GM18526 (cell line): Measurements from ENCODE around the gene MRAP2.

ENCODE experiments used
- POLR2A ChIP-seq: IDR thresholded peaks from 3 replicates; pipeline ENCODE4 v1.6.1; 2011; ENCODE audit not compliant: insufficient read length; ENCODE audit errors: extremely low read depth

Gene MRAP2

DNA sequence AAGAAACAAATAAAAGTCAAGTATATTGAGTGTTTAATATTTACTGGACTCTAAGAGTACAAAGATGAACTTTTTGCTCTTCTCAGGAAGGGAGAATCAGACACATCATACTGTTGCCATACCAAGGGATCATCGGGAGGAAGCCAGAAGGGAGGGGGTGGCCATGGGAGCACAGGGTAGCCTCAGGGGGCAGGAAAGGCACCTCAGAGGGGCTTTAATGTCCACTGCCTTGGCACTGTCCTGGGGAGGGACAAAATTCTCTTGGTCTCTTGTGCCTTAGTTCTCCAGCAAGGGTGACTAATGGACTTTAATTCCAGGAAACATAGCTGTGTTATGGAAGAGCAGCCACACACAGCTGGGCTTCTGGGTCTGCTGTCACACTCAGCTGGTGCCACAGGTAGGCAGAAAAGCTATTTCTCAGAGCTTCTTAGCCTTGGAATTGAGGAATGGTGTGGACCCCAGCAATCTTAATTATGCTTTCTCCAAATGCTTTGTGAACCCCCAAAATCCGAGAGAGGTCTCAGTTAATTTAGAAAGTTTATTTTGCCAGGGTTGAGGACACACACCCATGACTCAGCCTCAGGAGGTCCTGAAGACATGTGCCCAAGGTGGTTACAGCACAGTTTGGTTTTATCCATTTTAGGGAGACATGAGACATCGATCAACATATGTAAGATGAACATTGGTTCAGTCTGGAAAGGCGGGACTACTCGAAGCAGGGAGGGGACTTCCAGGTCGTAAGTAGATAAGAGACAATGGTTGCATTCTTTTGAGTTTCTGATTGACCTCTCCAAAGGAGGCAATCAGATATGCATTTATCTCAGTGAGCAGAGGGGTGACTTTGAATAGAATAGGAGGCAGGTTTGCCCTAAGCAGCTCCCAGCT lies 53.2 kb downstream of the MRAP2 start:
- TF ChIP-seq POLR2A, result no peak

DNA sequence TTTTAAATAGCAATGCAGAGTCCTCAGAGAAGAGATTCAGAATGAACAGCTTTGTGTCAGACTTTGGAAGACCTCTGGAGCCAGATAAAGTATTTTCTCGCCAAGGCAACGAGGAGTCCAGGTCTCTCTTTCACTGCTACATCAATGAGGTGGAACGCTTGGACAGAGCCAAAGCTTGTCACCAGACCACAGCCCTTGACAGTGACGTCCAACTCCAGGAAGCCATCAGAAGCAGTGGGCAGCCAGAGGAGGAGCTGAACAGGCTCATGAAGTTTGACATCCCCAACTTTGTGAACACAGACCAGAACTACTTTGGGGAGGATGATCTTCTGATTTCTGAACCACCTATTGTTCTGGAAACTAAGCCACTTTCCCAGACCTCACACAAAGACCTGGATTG lies 55.5 kb downstream of the MRAP2 start:
- TF ChIP-seq POLR2A, result no peak

DNA sequence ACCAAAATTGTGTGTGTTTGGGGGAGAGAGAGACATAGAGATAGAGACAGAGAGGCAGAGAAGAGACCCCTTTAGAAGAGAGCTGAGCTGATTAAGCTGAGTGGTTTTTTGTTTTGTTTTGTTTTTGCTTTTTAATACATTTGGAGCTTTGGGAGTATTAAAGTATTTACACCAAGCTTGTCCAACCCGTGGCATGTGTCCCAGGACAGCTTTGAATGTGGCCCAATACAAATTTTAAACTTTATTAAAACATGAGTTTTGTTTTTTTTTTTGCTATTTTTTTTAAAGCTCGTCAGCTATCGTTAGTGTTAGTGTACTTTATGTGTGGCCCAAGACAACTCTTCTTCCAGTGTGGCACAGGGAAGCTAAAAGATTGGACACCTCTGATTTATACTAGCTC lies 56.0 kb downstream of the MRAP2 start:
- TF ChIP-seq POLR2A, result no peak

DNA sequence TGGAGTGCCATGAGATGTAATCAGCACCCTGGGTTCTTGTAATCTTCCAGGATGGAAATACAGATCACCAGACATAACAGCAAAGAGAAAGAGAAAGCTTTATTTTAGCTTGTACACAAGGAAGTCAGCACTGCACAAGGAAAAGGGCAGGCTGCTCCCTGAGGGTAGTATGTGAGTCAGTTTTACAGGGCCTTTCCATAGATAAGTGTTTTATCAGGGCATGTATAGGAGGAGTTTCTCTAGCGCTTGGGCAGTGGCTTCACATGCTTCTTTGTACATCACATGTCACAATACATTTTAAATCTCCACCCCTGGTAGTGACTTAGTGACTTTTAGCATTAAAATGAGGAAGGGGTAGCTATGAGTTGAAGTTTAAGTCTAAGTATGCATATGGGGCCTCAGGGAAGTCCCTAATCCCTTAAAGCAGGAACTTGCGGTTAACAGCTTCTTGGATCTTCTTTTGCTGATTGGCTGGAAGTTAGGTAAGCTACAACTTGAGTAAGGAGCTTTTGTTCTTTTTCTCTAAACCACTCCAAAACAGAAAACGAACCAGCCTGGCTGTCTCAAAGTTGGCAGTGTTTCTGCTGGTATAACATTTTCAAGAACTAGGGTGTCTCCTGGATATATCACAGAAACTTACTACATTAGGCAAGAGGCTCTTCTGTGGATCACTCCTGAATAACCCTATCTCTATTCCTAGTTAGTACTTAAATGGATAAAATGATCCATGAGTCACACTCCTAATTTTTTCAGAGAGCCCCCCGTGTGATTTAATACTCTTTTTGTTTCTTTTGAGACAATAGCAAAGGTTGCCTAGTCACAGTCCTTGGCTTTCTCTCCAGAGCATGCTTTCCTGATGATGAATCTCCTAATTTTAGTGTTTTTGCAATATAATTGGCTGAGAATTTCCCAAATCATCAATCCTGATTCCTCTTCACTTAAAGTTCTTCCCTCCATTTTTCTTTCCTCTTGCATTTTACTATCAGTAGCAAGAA lies 60.2 kb downstream of the MRAP2 start:
- TF ChIP-seq POLR2A, result no peak

DNA sequence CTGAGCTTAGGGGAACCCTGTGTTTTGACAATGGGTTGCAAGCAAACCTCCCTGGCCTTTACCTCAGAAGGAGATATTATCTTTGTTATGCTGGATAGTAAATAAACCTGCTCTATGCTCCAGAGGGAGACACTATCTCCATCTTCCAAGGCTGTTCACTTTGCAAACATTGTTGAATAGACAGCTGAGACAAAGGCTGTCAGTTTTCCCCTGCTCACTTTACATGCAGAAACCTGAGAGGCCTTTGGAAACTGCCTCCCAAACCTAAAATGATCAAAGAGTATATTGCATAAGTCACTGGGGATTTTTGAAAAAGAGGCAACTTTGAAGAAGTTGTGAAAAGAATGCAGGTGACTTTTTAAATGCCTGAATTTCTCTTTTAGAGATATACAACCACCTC lies 61.6 kb downstream of the MRAP2 start:
- no peak for TF ChIP-seq POLR2A

DNA sequence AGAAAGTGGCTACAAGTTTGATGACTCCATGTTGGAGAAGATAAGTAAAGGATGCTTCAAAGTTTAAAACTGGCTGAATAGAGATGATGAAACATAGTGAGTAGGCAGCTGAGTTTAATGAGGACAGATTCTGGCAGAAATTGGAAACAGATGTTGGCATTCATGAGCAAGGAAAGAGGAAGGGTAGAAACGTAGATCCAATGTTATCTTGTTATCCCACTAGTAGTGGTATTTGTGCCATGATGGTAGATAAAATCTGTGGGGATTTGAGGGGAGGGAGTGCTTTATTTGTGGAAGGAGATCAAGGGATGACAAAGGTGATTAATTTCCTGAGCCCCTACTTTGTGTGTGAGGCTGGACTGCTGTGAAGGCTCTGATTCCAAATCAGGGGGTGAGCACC lies 69.5 kb downstream of the MRAP2 start:
- no peak for TF ChIP-seq POLR2A

DNA sequence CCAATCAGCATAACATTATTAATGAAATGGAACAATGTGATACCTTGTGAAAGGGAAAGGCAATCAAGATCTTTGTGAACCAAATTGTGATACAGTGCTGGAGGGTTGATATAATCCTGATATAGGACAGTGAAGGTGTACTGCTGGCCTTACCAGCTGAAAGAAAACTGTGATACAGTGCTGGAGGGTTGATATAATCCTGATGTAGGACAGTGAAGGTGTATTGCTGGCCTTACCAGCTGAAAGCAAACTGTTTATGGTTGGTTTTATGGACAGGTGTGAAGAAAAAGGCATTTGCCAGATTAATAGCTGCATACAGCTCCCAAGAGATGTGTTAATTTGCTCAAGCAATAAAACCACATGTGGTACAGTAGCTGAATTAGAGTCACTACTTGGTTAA lies 73.9 kb downstream of the MRAP2 start:
- TF ChIP-seq POLR2A, result no peak

DNA sequence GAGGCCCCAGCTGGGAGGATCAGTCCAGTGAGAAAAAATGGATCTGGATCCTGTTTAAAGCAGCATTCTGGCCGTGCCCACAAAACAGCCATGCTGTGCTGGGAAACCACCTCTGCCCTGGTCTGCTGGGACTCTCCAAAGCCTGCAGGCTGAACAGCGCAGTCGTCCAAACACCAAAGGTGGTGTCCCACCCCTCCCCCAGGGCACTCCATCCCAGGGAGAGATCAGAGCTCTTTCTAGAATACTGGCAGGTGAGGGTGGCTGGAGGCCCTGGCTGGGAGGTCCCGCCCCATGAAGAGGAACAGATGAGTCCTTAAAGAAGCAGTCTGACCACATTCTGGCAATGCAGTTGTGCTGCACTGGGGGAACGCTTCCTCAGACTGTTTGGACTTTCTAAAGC lies 84.6 kb downstream of the MRAP2 start:
- TF ChIP-seq POLR2A, result no peak

DNA sequence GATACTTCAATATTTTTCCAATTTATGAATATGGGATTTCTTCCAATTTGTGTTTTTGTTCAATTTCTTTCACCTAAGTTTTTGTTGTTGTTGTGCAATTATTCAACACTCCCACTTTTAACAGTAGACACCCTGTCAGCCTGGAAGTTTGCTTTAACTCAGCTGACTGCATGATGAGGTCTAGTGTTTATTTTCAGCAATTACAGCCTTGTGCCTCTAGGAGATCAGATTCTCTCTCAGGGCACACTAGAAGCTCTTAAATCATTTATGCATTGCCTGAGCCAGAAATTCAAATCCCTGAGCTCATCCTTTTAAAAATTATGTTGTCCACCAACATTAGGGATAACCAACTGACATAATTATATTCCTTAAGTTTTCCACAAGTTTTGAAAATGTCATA lies 85.7 kb downstream of the MRAP2 start:
- no peak for TF ChIP-seq POLR2A

DNA sequence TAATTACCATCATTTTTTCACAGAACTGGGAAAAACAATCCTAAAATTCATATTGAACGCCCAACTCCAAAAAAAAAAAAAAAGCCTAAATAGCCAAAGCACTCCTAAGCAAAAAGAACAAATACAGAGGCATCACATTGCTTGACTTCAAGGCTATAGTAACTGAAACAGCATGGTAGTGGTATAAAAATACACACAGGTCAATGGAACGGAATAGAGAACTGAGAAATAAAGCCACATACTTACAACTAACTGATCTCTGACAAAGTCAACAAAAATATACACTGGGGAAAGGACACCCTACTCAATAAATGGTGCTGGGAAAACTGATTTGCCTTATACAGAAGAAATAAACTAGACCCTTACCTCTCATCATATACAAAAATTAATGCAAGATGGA lies 89.6 kb downstream of the MRAP2 start:
- no peak for TF ChIP-seq POLR2A

DNA sequence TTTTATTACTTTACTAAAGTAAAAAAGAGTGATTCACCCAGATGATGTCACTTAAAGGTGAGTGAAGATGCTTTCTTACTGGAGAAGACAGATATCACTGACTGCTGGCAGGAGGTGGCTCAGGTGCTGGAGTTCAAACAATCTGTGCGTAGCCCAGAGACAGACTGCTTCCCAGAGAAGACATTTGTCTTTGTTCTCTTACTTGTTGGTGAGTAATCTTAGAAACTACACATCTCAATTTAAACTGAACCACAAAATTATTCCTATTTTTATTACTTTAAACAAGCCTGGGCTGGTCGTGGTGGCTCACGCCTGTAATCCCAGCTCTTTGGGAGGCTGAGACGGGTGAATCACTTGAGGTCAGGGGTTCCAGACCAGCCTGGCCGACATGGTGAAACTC lies 101.7 kb downstream of the MRAP2 start:
- TF ChIP-seq POLR2A, result no peak

DNA sequence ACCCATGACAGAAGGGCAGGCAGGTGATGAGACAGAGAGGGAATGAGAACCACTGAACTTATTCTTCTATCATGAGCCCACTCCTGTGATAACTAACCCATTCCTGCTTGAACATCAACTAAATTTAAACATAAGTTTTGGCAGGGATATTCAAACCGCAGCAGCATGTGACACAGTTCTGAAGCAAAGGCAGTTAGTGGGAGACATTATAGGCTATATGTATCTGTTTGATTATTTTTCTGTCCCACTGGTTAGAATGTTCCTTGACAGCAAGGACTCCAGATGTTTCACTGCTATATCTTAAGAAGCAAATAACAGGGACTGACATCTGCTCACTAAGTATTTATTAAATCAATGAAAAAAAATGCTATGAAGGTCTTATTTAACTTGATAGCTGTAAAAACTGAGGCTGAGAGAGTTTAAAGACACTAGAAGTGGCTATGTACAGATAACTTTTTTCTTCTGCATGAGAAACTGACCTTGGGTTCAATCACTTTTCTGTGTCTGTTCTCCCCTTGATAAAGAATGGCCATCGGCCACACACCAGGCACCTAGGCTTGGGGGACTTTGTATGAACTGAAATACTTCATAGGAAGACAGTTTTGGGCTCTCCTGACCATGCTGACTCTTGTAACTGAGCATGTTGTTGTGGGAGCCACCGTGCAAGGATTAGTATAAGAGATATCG lies 102.9 kb downstream of the MRAP2 start:
- no peak for TF ChIP-seq POLR2A

DNA sequence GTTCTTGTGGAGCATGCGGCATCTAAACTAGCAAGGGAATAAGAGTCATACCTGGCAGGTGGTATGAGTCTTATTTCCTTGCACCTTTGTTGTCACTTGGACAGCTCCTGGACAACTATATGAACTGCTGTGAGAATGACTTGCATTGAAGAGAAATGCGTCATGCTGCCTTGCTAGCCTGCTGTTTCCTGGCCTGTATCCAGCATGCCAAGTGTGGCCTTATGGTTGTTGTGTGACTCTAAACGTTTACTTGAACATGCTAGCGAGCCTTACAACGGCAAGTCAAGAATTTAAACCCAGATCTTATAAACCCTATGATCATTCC lies 103.4 kb downstream of the MRAP2 start:
- no peak for TF ChIP-seq POLR2A

DNA sequence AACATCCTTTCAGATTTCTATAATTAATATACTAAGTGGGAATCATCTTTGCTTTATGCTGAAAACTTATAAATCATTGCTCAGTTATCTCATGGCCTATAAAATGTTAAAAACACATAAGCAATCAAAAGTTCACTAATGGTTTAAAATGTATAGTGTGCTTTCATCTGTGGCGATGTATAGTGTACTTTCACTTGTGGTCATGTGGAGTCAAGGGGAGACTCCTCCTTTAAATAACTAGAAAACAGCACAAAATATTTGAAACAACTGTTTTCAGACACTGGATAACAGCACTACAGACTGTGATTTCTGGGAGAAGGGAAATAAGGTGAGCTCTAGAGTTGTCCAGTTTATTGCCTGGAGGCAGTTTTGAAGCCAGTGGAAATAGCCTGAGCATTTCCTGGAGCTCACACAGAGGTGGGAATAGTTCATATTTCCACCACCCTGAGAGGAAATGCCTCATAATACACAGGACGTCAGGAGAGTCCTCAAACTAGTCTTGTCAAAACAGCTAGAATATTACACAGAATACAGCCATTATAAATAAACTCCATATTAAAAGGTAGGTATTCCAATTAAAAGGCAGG lies 104.5 kb downstream of the MRAP2 start:
- no peak for TF ChIP-seq POLR2A

DNA sequence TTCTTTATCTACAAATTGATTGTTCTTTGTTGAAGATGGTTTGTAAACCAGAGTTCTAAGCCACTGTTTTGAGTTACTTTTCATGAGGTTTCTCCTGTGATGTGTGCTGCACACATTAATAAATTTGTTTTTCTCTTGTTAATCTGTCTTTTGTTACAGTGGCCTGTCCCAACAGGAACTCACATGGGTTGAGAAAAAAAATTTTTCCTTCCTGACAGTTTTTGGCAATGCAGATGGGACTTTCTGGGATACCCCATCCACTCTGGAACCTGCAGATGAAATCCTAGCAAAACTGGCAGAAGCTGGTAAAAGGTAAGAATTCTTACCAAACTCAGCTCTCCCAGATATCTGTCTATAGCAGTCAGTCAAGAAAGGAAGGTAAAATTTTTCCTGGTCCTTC lies 105.7 kb downstream of the MRAP2 start:
- TF ChIP-seq POLR2A, result no peak
